Measurements from ENCODE around the gene CMTM1. TPM values are rescaled to one million over a fixed set of nuclear protein-coding genes. Genes with fewer than 3 reads are reported as not detected.

The CMTM1 gene, protein sequence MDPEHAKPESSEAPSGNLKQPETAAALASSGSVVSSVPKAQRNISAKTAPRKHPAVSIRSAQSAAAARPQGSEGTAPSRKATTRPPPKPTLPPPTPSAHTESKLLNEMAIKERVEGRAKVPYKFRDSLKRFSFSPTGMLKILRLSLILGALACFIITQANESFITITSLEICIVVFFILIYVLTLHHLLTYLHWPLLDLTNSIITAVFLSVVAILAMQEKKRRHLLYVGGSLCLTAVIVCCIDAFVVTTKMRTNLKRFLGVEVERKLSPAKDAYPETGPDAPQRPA
- polyA plus RNA-seq (ENCODE audit: low read depth in 6 of 6) = under 1 TPM in 4 of 6 donors, not detected in 2; 0.49 to 0.97 (median 0.70) TPM

DNA sequence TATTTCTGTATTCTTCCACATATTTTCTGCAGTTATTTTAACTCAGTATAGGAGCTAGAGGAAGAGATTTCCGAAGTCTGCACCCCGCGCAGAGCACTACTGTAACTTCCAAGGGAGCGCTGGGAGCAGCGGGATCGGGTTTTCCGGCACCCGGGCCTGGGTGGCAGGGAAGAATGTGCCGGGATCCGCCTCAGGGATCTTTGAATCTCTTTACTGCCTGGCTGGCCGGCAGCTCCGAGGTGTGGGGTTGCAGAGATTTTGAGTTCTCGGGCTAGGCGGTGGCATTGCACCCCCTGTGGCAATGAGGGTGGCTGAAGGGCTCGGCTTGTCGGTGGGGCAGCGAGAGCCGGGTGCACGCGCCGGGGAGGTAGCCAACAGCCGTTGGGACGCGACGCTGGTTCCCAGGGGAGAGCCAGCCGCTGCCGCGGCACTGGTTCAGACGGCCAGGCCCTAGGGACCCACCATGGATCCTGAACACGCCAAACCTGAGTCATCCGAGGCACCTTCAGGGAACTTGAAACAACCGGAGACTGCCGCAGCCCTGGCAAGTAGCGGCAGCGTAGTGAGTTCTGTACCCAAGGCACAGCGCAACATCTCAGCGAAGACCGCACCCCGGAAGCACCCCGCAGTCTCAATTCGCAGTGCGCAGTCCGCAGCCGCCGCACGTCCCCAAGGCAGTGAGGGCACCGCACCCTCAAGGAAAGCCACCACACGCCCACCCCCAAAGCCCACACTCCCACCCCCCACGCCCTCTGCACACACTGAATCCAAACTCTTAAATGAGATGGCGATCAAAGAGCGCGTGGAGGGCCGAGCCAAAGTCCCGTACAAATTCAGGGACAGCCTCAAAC is at the start of gene CMTM1:
CMTM1 (plus strand) TSS at position 389 of the 851 bp plus-strand sequence; CDS start at position 464, 75 bp downstream.
- peak within 1 kb of the TSS in 1 of 6 donors; percentile 36 for H3K27ac Mint-ChIP-seq
- ATAC-seq (ENCODE audit: low read depth in 2 of 2) = no peak

DNA sequence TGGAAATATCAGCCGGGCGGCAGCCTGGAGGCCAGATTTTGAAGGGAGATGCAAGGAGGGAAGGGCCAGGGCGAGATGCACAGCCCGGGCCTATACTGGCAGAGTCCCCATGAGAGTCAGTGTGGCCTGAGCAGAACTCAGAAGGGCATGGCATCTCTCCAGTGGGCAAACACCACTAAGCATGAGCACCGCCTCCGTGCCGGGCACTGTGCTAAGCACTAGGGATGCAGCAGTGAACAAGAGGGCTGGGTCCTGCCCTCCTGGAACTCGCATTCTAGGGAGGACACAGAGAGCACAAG is 49.8 kb upstream of the CMTM1 start:
- ATAC-seq (ENCODE audit: low read depth in 2 of 2) (no peak), DNase-seq (no peak)
- Mint-ChIP-seq H3K9me3 (no peaks in the 10 kb centered on the region), H3K4me3 (peak overlapping the region; percentile 69 to 99 (median 93)), H3K4me1 (peaks cover 46 to 72% (median 62%) of the 10 kb centered on the region in 3 donors), H3K27ac (peak overlapping the region; percentile 99 to 100 (median 100)), H3K27me3 (peaks cover 0 to 6% (median 0%) of the 10 kb centered on the region in 3 donors), H3K36me3 (no peaks in the 10 kb centered on the region)

More for the DNA sequence above, at the start of gene CMTM1:
- DNase-seq = no peak
- peaks cover 0 to 11% of the 10 kb centered on the region in 2 donors for H3K36me3 Mint-ChIP-seq
- H3K27me3 Mint-ChIP-seq = no peaks in the 10 kb centered on the region
- peaks cover 0 to 3% (median 0%) of the 10 kb centered on the region in 7 donors for H3K9me3 Mint-ChIP-seq
- H3K4me3 Mint-ChIP-seq = peak within 1 kb of the TSS in 2 of 8 donors; percentile 37 to 60
- H3K4me1 Mint-ChIP-seq = peaks cover 5 to 12% (median 6%) of the 10 kb centered on the region in 3 donors

DNA sequence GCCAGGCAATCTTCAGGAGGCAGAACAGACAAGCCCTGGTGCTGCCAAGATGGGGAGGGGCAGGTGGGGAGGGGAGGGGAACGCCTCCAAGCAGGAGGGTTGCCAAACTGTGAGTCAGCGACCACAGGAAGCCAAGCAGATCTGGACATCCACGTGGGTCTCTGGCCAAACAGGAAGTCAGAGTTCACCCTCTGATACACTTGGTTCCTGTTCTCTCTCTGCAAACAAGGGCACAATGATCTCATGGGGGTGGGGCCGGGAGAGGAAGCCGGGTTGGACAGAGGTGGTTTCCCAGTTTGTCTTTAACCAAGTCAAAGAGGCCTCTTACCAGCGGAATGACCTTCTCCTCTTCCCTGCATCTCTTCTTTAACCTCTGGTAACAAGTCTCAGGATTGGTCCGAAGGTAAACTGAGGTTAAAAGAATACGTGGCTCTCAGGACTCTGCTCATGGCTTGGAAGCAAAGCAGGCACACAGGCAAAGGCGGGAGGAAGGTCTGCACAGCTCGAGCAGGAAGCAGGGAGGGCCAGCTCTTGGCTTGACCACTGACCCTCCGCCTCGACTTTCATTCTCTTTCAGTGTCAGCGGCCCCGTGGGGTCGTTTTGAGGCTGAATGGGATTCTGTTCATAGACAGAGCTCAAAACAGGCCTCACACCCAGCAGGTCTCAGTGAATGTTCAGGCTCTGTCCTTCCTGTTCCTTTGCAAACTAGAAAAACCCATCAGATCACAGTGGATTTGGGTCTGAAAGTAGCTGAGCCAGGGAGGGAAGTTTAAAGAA is 49.2 kb upstream of the CMTM1 start:
- peak; percentile 94 to 95 for ATAC-seq (ENCODE audit: low read depth in 2 of 2)
- Mint-ChIP-seq H3K27me3 (peaks cover 0 to 6% (median 0%) of the 10 kb centered on the region in 3 donors), H3K4me1 (peaks cover 46 to 74% (median 67%) of the 10 kb centered on the region in 3 donors)

DNA sequence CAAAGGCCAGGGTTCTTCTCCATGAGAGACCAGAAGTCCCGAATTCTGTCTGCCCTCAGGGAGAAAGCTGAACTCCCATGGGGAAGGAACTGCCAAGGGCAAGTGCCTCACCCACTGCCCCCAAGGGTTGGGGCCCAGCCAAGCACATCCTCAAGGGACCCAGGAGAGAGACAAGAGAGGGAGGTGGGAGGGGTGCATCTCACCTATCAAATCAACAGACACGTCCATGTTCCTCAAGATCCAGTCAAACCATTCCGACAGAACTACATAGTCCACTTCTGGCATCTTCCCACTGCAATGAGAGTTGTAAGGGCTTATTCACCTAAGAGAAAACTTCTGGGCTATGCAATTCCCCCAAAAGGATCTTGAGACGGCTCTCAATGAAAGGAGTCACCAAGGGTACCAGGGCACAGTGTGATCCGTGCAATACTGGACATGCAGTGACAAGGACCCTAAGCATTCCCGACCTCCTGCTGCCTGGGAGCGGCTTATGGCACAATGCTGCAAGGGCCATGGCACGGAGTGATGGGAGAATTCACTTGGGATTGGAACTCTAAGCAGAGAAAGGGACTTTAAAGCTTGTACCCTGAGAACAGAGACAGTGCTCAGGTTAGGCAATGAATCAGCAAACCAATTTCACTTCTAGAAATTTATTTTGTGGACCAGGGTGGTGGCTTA is 48.5 kb upstream of the CMTM1 start:
- peak overlapping the region; percentile 69 to 99 (median 93) for H3K4me3 Mint-ChIP-seq
- no peaks in the 10 kb centered on the region for H3K36me3 Mint-ChIP-seq
- H3K27ac Mint-ChIP-seq = peak overlapping the region; percentile 99 to 100 (median 100)
- H3K27me3 Mint-ChIP-seq = peaks cover 0 to 5% (median 0%) of the 10 kb centered on the region in 3 donors
- H3K4me1 Mint-ChIP-seq = peaks cover 50 to 80% (median 74%) of the 10 kb centered on the region in 3 donors
- DNase-seq (no peak), ATAC-seq (ENCODE audit: low read depth in 2 of 2) (no peak)
- H3K9me3 Mint-ChIP-seq = no peaks in the 10 kb centered on the region

More for the DNA sequence above, 49.2 kb upstream of the CMTM1 start:
- Mint-ChIP-seq H3K27ac (peak overlapping the region; percentile 99 to 100 (median 100)), H3K4me3 (peak overlapping the region; percentile 69 to 99 (median 93)), H3K9me3 (no peaks in the 10 kb centered on the region), H3K36me3 (no peaks in the 10 kb centered on the region)
- DNase-seq = peak; percentile 95

DNA sequence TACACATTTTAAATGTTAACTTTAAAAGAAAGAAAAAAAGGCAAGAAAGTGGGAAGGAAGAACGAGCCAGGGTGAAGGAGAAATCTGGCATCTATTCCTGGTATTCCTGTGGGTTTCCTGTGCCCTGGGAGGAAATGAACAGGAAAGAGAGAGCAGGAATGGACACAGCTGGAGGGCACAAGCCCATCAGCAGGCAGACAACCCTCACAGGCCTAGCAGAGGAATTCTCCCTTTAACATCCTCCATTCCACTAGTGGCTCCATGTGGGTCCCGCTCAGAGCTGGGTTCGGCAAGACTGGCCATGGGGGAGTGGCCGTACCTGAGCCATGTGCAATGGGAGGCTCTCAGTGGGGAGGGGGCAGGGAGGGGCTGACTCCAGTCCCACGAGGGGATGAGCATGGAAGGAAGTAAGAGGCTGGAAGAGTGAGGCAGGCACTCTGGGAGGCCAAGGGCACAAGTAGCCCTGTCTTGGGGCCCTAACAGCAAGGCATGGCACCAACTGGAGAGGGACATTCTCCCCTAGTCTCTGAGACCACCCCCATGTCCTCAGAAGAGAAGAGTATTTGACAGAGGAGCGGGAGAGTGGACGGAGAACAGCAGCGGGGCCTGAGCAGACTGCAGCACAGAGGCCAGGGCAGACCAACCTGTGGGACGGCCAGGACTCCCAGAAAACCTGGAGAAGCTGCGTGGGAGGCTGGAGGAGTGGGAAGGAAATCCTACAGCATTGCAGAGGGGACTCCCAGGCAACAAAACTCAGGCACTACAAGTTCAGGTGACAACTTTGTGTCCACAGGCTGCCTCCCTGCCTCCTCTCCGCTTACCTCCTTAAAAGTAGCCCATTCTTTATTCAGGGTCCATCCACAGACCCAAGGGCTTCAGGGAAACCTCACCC is 46.5 kb upstream of the CMTM1 start:
- H3K36me3 Mint-ChIP-seq = no peaks in the 10 kb centered on the region
- no peaks in the 10 kb centered on the region for H3K9me3 Mint-ChIP-seq
- H3K27me3 Mint-ChIP-seq = no peaks in the 10 kb centered on the region
- peak overlapping the region in 6 of 8 donors; percentile 62 to 91 (median 80) for H3K4me3 Mint-ChIP-seq
- H3K4me1 Mint-ChIP-seq = peaks cover 56 to 96% (median 91%) of the 10 kb centered on the region in 3 donors
- DNase-seq (no peak), ATAC-seq (ENCODE audit: low read depth in 2 of 2) (no peak)
- peak overlapping the region; percentile 41 to 100 (median 76) for H3K27ac Mint-ChIP-seq

DNA sequence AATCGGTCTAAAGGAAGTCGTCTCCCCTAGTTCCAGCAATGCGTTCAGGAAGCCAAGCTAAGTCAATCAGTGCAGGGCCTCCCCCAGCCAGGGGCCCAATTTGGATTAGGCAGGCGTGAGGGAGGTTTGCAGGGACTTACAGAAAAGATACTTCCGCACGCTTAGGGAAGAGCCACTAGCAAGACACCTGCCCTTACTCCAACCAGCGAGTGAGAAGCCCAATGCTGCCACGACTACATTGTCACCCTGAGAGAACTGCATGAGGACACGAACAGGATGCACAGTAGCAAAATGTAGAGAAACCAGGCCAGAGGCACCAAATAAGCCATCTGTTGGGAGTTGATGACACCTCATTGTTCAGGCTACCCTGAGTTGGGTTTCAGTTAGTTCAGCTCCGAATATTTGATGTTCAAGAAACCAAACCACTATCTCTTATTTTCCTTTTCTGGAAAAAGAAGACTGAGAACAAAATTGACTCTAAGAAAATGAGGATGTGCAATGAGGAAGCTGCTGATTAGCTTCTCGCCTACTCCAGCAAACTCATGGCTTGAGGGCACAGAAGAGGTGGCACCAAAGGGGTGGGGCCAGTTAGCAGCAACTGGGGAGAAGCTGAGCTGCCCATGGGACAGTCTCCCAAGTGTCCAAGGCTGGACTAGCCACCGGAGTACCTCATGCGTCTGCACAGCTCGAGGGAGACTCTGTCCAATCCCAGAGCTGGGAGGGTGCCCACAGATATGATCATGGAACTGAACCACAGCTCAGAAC is 45.7 kb upstream of the CMTM1 start:
- H3K9me3 Mint-ChIP-seq = no peaks in the 10 kb centered on the region
- DNase-seq (peak; percentile 40), ATAC-seq (ENCODE audit: low read depth in 2 of 2) (no peak)
- H3K36me3 Mint-ChIP-seq = peaks cover 0 to under 1% of the 10 kb centered on the region in 2 donors
- peak overlapping the region; percentile 16 to 91 (median 73) for H3K4me3 Mint-ChIP-seq
- H3K27me3 Mint-ChIP-seq = no peaks in the 10 kb centered on the region
- H3K27ac Mint-ChIP-seq = peak overlapping the region; percentile 77 to 100 (median 91)
- peaks cover 65 to 97% (median 92%) of the 10 kb centered on the region in 3 donors for H3K4me1 Mint-ChIP-seq

DNA sequence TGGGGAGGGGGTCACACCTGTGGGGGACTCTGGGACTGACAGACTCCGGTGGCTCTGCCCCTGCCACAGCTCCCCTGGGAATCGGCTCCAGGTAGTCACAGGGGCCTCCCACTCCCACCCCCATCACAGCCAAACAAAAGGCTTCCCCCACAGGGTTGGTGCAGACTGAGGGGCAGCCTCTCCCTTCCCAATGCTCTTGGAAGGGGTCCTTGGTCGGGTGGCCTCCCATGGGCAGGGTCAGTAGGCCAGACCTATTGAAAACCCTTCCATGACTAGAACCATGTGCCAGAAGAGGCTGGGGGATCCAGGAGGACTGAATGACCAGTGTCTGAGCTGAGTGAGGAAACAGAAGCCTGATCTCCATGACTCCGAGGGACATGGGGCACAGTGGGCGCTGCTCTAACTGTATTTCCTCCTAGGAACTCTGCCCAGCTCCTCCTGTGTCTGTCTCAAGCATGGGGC is 45.0 kb upstream of the CMTM1 start:
- no peaks in the 10 kb centered on the region for H3K9me3 Mint-ChIP-seq
- DNase-seq (no peak), ATAC-seq (ENCODE audit: low read depth in 2 of 2) (no peak)
- H3K4me1 Mint-ChIP-seq = peaks cover 65 to 97% (median 92%) of the 10 kb centered on the region in 3 donors
- no peaks in the 10 kb centered on the region for H3K27me3 Mint-ChIP-seq
- H3K27ac Mint-ChIP-seq = peak overlapping the region; percentile 77 to 100 (median 91)
- peak overlapping the region in 6 of 8 donors; percentile 12 to 94 (median 83) for H3K4me3 Mint-ChIP-seq
- H3K36me3 Mint-ChIP-seq = peaks cover 0 to 5% of the 10 kb centered on the region in 2 donors

DNA sequence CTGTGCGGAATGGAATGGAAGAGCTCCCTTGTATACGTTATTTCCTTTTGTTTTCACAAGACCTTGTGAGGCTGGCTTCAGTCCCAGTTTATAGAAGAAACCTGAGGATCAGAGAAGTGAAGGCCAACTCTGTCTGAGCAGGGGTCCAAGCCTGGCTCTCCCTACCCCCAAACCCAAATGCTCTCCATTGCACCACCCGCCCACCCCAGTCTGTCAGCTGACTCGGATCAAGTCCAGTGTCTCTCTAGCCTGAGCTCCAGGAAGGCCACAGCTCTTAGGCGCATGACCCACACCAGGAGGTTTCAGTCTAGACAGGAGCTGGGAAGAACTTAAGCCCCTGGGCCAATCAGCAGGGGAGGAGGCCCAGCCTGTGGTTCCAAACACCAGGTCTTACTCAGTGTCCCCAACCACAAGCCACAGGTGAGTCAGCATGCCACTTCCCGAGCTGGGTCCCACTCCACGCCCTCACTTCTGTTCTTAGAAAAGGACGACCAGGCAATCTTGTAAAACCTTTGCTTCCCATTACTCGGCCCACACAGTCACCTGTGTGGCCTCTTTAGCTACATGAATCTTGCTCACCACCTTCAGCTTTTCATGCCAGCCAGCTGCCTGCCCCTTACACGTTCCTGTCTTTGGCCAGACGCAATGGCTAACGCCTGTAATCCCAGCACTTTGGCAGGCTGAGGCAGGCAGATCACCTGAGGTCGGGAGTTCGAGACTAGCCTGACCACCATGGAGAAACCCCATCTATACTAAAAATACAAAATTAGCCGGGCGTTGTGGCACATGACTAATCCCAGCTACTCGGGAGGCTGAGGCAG is 44.1 kb upstream of the CMTM1 start:
- no peak for ATAC-seq (ENCODE audit: low read depth in 2 of 2)
- H3K27ac Mint-ChIP-seq = peak overlapping the region; percentile 86 to 100 (median 96)
- DNase-seq = peak; percentile 17
- peaks cover 0 to 5% of the 10 kb centered on the region in 2 donors for H3K36me3 Mint-ChIP-seq
- peaks cover 61 to 97% (median 88%) of the 10 kb centered on the region in 3 donors for H3K4me1 Mint-ChIP-seq
- no peaks in the 10 kb centered on the region for H3K27me3 Mint-ChIP-seq
- H3K4me3 Mint-ChIP-seq = peak overlapping the region in 7 of 8 donors; percentile 53 to 94 (median 76)
- no peaks in the 10 kb centered on the region for H3K9me3 Mint-ChIP-seq

DNA sequence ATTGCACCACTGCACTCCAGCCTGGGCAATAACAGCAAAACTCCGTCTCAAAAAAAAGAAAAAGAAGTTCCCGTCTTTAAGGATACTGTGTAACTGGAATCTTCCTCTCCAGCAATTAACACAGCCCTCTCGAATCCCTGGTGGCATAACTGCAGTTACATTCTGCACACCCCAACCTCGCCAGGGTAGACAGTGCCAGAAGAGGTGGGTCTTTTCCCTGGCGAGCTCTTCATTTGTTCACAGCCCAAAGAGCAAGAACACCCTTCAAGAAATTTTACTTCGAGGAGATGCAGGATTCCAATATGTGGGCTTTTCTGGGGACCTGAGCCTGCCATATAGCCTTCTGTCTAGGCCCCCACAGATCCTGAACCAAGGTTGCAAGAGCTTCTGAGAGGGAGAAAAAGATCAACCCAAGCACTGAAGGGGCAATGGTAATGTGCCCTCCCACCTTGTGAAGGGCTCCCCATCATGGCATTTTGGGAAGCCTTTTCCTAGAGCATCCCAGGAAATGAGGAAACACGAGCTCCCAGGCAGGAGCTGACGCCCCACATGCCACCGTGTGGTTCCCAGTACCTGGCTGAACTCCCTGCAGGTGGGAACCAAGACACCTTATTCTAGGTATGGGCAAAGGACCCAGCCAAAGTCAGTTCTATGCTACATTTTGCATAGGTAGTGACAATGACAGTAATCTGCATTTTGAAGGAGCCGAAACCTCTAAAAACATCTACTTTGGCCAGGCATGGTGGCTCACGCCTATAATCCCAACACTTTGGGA is 43.2 kb upstream of the CMTM1 start:
- DNase-seq = no peak
- Mint-ChIP-seq H3K27ac (peak overlapping the region; percentile 94 to 100 (median 99)), H3K4me1 (peaks cover 56 to 97% (median 86%) of the 10 kb centered on the region in 3 donors), H3K4me3 (peak overlapping the region in 7 of 8 donors; percentile 66 to 94 (median 87)), H3K9me3 (no peaks in the 10 kb centered on the region), H3K36me3 (peaks cover 5% of the 10 kb centered on the region in 2 donors), H3K27me3 (no peaks in the 10 kb centered on the region)
- ATAC-seq (ENCODE audit: low read depth in 2 of 2) = no peak

DNA sequence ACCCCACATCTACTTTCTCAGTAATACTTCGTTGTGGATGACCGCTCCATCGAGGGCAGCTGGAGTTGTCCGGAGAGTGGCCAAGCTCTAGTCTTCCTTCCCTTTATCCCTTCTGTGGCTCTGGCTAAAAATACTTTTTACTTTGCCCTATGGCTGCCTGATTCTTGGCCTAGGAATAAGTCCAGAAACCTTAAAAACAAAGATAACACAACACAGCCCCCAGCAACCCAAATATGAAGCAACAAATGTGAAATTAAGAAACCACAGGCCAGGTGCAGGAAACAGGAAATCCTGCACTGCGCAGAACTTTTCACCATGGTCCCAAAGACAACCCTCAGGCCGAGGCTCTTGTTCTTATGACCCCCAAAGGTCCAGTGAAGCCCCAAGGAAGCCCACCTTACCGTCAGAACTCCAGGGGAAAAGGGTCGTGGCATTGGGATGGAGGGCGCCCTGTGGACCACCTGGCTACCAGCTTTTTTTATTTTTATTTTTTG is 42.3 kb upstream of the CMTM1 start:
- DNase-seq = peak; percentile 84
- H3K9me3 Mint-ChIP-seq = no peaks in the 10 kb centered on the region
- H3K4me1 Mint-ChIP-seq = peaks cover 59 to 91% (median 86%) of the 10 kb centered on the region in 3 donors
- peak overlapping the region; percentile 98 to 100 (median 99) for H3K27ac Mint-ChIP-seq
- peak overlapping the region; percentile 66 to 94 (median 85) for H3K4me3 Mint-ChIP-seq
- H3K27me3 Mint-ChIP-seq = no peaks in the 10 kb centered on the region
- peaks cover 5 to 6% of the 10 kb centered on the region in 2 donors for H3K36me3 Mint-ChIP-seq
- ATAC-seq (ENCODE audit: low read depth in 2 of 2) = peak; percentile 63 to 70

All from naive B cell (primary cell).